ENCODE measurements around the gene ZNF385A. TPM values are rescaled to one million over a fixed set of nuclear protein-coding genes. Genes with fewer than 3 reads are reported as not detected.

Gene ZNF385A
- total and polyA plus RNA-seq, 2 experiments from 2014 or later = 10.9 to 21.7 TPM

- Histone ChIP-seq H3K4me3 (0 out of 2 replicates have a peak overlapping the region, but pooled peaks have one; percentile 32), H3K4me2 (peak overlapping the region; percentile 98; the same call in 1 of the 2 replicates), H3K36me3 (ENCODE audit: insufficient read depth) (no peaks in the 10 kb centered on the region), H3K9me2 (ENCODE audit: insufficient read depth) (no peaks in the 10 kb centered on the region), H4K20me1 (replicated peaks; ENCODE audit: insufficient read depth) (no peaks in the 10 kb centered on the region), H3K4me1 (ENCODE audit: insufficient read depth) (peaks cover 32% of the 10 kb centered on the region), H2AFZ (peak overlapping the region; percentile 93; the same call in 1 of the 2 replicates), H3F3A (replicated peaks; ENCODE audit: low read depth) (no peaks in the 10 kb centered on the region), H3K79me2 (replicated peaks; ENCODE audit: insufficient read depth) (peaks cover 11% of the 10 kb centered on the region), H3K27me3 (ENCODE audit: insufficient read depth) (peaks cover 56% of the 10 kb centered on the region), H3K27ac (ENCODE audit: low read depth) (no peak overlapping the region)
- peaks cover 46% of the 10 kb centered on the region for H3K4me1 Mint-ChIP-seq
- no peak for DNase-seq (ENCODE audit: low spot score)
- ATAC-seq = peak; percentile 3; the same call in 1 of the 3 replicates
- no peak for TF ChIP-seq STAT1 (IDR thresholded peaks at IDR 0.05; ENCODE audit: unreplicated experiment)
- TF ChIP-seq EZH2 (IDR thresholded peaks at IDR 0.05; ENCODE audit: low read depth, unreplicated experiment) = no peak
- TF ChIP-seq JUNB (IDR thresholded peaks at IDR 0.05; ENCODE audit: unreplicated experiment) = no peak
- TF ChIP-seq REST (IDR thresholded peaks at IDR 0.05; ENCODE audit: unreplicated experiment) = no peak
- no peak for TF ChIP-seq EZH2phosphoT487 (IDR thresholded peaks at IDR 0.05; ENCODE audit: unreplicated experiment)
- no peak for TF ChIP-seq ETS1 (IDR thresholded peaks at IDR 0.05)
- TF ChIP-seq ZNF114 (CRISPR knock-in tag; IDR thresholded peaks at IDR 0.05) = no peak
- no peak for TF ChIP-seq CTCF (conservative IDR thresholded peaks at IDR 0.05; ENCODE audit: low read depth in 2 of 2)
- TF ChIP-seq CREB1 (CRISPR knock-in tag; IDR thresholded peaks at IDR 0.05; ENCODE audit: low read depth) = no peak
- TF ChIP-seq ZNF462 (CRISPR knock-in tag; IDR thresholded peaks at IDR 0.05) = no peak
- no peaks in the 10 kb centered on the region for H3K9me3 Mint-ChIP-seq
- peak overlapping the region; percentile 76; the same call in 1 of the 2 replicates for H3K27ac Mint-ChIP-seq
- H3K27me3 Mint-ChIP-seq (ENCODE audit: insufficient read depth, low read depth, poor library complexity) = peaks cover 58% of the 10 kb centered on the region
- H3K36me3 Mint-ChIP-seq (ENCODE audit: low read depth) = no peaks in the 10 kb centered on the region
- peak overlapping the region; percentile 47; the same call in 2 of the 3 replicates for H3K4me3 Mint-ChIP-seq
Measured at GRCh38 chr12:54420766-54421144, 36.2 kb upstream of the ZNF385A start.
